Cardiac muscle cell (in vitro differentiated cells and primary cell): ENCODE measurements around the gene ERCC6L2. TPM values are rescaled to one million over a fixed set of nuclear protein-coding genes. Genes with fewer than 3 reads are reported as not detected.

ENCODE experiments used
- DNase-seq, 2 donors: peaks; one replicate each; pipeline versions ENCODE4 v3.0.0 to v3.0.0-alpha.2; 2010 to 2017; ENCODE audit warnings: low read depth in 1 of 2, low spot score in 1 of 2
- H3K27ac ChIP-seq: fragments of 200-600 bp; sonication (generic); 2 replicates; pipeline ENCODE4 v1.5.1; 2016
- H3K27me3 ChIP-seq: fragments of 200-600 bp; sonication (generic); 2 replicates; pipeline ENCODE4 v1.6.0; 2016; ENCODE audit warnings: control low read depth
- H3K36me3 ChIP-seq: fragments of 200-600 bp; sonication (generic); 2 replicates; pipeline ENCODE4 v1.5.1; 2016; ENCODE audit warnings: control low read depth
- H3K4me1 ChIP-seq: fragments of 200-600 bp; sonication (generic); 2 replicates; pipeline ENCODE4 v1.8.1; 2017; ENCODE audit warnings: low read depth, mild to moderate bottlenecking, mixed run types
- H3K4me3 ChIP-seq: fragments of 200-600 bp; sonication (generic); 2 replicates; pipeline ENCODE4 v1.5.1; 2016; ENCODE audit warnings: mild to moderate bottlenecking
- H3K9me3 ChIP-seq: fragments of 200-600 bp; sonication (generic); 2 replicates; pipeline ENCODE4 v1.5.1; 2017; ENCODE audit warnings: low read depth, mild to moderate bottlenecking, control low read depth
- polyA plus RNA-seq: library from polyadenylated mRNA; unstranded; fragments of >200 nt; fragmentation: Nextera tagmentation; extraction: Ambion mirVana; gene quantifications from 2 replicates; pipeline ENCODE4 v1.2.1, GENCODE V29; 2016
- total RNA-seq: library from RNA; depleted of rRNA; stranded (reverse); fragments of >200 nt; gene quantifications from 2 replicates; pipeline ENCODE4 v1.2.3, GENCODE V29; 2016
- TF ChIP-seq, protein P1 (sequence below): IDR thresholded peaks from 2 replicates; pipeline ENCODE4 v1.5.1; 2012; ENCODE audit warnings: low read depth, mild to moderate bottlenecking, low read length

Gene ERCC6L2
- total and polyA plus RNA-seq, 2 experiments from 2014 or later, result 22.7 to 52.5 TPM

GRCh38 chr9:95939472-95939871 is 64.0 kb downstream of the ERCC6L2 start:
- Histone ChIP-seq H3K4me3 (no peak overlapping the region), H3K4me1 (no peaks in the 10 kb centered on the region), H3K36me3 (peaks cover 36% of the 10 kb centered on the region), H3K27ac (no peak overlapping the region), H3K27me3 (no peaks in the 10 kb centered on the region), H3K9me3 (no peaks in the 10 kb centered on the region)
- DNase-seq, result no peak
- TF ChIP-seq, protein P1, sequence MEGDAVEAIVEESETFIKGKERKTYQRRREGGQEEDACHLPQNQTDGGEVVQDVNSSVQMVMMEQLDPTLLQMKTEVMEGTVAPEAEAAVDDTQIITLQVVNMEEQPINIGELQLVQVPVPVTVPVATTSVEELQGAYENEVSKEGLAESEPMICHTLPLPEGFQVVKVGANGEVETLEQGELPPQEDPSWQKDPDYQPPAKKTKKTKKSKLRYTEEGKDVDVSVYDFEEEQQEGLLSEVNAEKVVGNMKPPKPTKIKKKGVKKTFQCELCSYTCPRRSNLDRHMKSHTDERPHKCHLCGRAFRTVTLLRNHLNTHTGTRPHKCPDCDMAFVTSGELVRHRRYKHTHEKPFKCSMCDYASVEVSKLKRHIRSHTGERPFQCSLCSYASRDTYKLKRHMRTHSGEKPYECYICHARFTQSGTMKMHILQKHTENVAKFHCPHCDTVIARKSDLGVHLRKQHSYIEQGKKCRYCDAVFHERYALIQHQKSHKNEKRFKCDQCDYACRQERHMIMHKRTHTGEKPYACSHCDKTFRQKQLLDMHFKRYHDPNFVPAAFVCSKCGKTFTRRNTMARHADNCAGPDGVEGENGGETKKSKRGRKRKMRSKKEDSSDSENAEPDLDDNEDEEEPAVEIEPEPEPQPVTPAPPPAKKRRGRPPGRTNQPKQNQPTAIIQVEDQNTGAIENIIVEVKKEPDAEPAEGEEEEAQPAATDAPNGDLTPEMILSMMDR, result no peak

GRCh38 chr9:95940265-95940664 is 64.8 kb downstream of the ERCC6L2 start:
- no peak for DNase-seq
- peaks cover 32% of the 10 kb centered on the region for H3K36me3 ChIP-seq
- H3K4me3 ChIP-seq, result no peak overlapping the region
- H3K9me3 ChIP-seq, result no peaks in the 10 kb centered on the region
- no peaks in the 10 kb centered on the region for H3K4me1 ChIP-seq
- H3K27me3 ChIP-seq, result no peaks in the 10 kb centered on the region
- TF ChIP-seq, protein P1, result no peak
- no peak overlapping the region for H3K27ac ChIP-seq

GRCh38 chr9:95942016-95942415 is 66.5 kb downstream of the ERCC6L2 start:
- DNase-seq, result no peak
- Histone ChIP-seq H3K27me3 (no peaks in the 10 kb centered on the region), H3K4me3 (no peak overlapping the region), H3K9me3 (no peaks in the 10 kb centered on the region), H3K27ac (no peak overlapping the region), H3K4me1 (no peaks in the 10 kb centered on the region), H3K36me3 (peaks cover 30% of the 10 kb centered on the region)
- TF ChIP-seq, protein P1, result no peak

GRCh38 chr9:95947118-95947517 is 71.6 kb downstream of the ERCC6L2 start:
- H3K4me3 ChIP-seq, result no peak overlapping the region
- no peak for DNase-seq
- no peaks in the 10 kb centered on the region for H3K27me3 ChIP-seq
- TF ChIP-seq, protein P1, result no peak
- no peaks in the 10 kb centered on the region for H3K9me3 ChIP-seq
- H3K27ac ChIP-seq, result no peak overlapping the region
- peaks cover 32% of the 10 kb centered on the region for H3K36me3 ChIP-seq
- no peaks in the 10 kb centered on the region for H3K4me1 ChIP-seq

- Histone ChIP-seq H3K4me1 (no peaks in the 10 kb centered on the region), H3K27me3 (no peaks in the 10 kb centered on the region), H3K4me3 (no peak overlapping the region), H3K36me3 (peaks cover 20% of the 10 kb centered on the region), H3K9me3 (no peaks in the 10 kb centered on the region), H3K27ac (no peak overlapping the region)
- TF ChIP-seq, protein P1, result no peak
- DNase-seq, result no peak
These were observed 77.0 kb downstream of the ERCC6L2 start for GRCh38 chr9:95952471-95952870.

DNA sequence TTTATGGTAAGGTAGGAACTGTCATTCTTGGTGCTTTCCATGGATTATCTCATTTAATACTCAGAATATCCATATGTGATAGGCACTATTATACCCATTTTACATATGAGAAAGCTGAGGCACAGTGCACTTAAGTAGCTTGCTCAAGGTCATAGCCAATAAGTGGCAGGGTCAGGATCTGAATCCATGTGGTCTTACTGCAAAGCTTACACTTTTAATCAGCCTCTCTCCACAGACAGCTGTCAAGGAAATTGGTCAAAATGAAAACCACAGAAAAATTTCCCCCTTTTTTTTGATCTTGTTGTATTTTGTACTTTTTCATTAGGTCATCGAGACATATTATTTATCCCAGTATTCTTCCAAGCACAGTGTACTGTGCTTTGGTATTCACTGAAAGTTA is 78.5 kb downstream of the ERCC6L2 start:
- Histone ChIP-seq H3K36me3 (peaks cover 20% of the 10 kb centered on the region), H3K27ac (no peak overlapping the region), H3K27me3 (no peaks in the 10 kb centered on the region), H3K4me1 (no peaks in the 10 kb centered on the region), H3K9me3 (no peaks in the 10 kb centered on the region), H3K4me3 (no peak overlapping the region)
- TF ChIP-seq, protein P1, result no peak
- DNase-seq, result no peak
